CD4-positive, alpha-beta T cell treated with Interleukin-17A for 1 hour (primary cell): ENCODE measurements around the gene SERPINB6.
"Not testable (repeated sequence)": the region's sequence is repeated elsewhere in the genome, so short reads cannot be mapped to it uniquely, and the experiment has no call there.

Source experiments
- DNase-seq: peaks from one replicate; pipeline ENCODE4 v3.0.0-alpha.2; 2020

SERPINB6 gene

GRCh38 chr6:2976060-2976459 is 4.7 kb upstream of the SERPINB6 start:
- DNase-seq, result no peak

GRCh38 chr6:2973676-2974075 is 2.3 kb upstream of the SERPINB6 start:
- DNase-seq, result peak; percentile 51

GRCh38 chr6:2973180-2973579 is 1.8 kb upstream of the SERPINB6 start:
- DNase-seq, result not testable (repeated sequence)

- not testable (repeated sequence) for DNase-seq
These were observed 1.3 kb upstream of the SERPINB6 start for GRCh38 chr6:2972685-2973084.

GRCh38 chr6:2972219-2972487 is 786 bp upstream of the SERPINB6 start:
- DNase-seq, result not testable (repeated sequence)

GRCh38 chr6:2970753-2971419 is 481 bp downstream of the SERPINB6 start:
- DNase-seq, result peak; percentile 59

- DNase-seq, result no peak
These were observed 1.2 kb downstream of the SERPINB6 start for GRCh38 chr6:2970034-2970685.

GRCh38 chr6:2969549-2969948 is 1.8 kb downstream of the SERPINB6 start:
- DNase-seq, result no peak

- DNase-seq, result no peak
These were observed 2.7 kb downstream of the SERPINB6 start for GRCh38 chr6:2968600-2969135.

- DNase-seq, result no peak
These were observed 3.4 kb downstream of the SERPINB6 start for GRCh38 chr6:2967936-2968335.

- no peak for DNase-seq
These were observed 5.0 kb downstream of the SERPINB6 start for GRCh38 chr6:2966347-2966746.

- no peak for DNase-seq
These were observed 6.4 kb downstream of the SERPINB6 start for GRCh38 chr6:2964793-2965505.

GRCh38 chr6:2963756-2964155 is 7.6 kb downstream of the SERPINB6 start:
- no peak for DNase-seq

- no peak for DNase-seq
These were observed 8.7 kb downstream of the SERPINB6 start for GRCh38 chr6:2962636-2963035.

GRCh38 chr6:2962004-2962403 is 9.4 kb downstream of the SERPINB6 start:
- DNase-seq, result no peak

- DNase-seq, result no peak
These were observed 9.9 kb downstream of the SERPINB6 start for GRCh38 chr6:2961506-2961905.

- DNase-seq, result no peak
These were observed 10.4 kb downstream of the SERPINB6 start for GRCh38 chr6:2960935-2961334.

GRCh38 chr6:2959909-2960719 is 11.3 kb downstream of the SERPINB6 start:
- no peak for DNase-seq

- DNase-seq, result no peak
These were observed 12.6 kb downstream of the SERPINB6 start for GRCh38 chr6:2958776-2959175.

- no peak for DNase-seq
These were observed 13.0 kb downstream of the SERPINB6 start for GRCh38 chr6:2958331-2958711.

- no peak for DNase-seq
These were observed 13.6 kb downstream of the SERPINB6 start for GRCh38 chr6:2957696-2958330.

- DNase-seq, result no peak
These were observed 14.3 kb downstream of the SERPINB6 start for GRCh38 chr6:2956930-2957685.
